ENCODE data around the gene IGF2BP2. TPM values are rescaled to one million over a fixed set of nuclear protein-coding genes. Genes with fewer than 3 reads are reported as not detected.
"Not testable (repeated sequence)": the region's sequence is repeated elsewhere in the genome, so short reads cannot be mapped to it uniquely, and the experiment has no call there.

Gene IGF2BP2
- total RNA-seq, 1 experiment from 2014 or later = 11.5 TPM

GRCh38 chr3:185838417-185838989 lies 13.7 kb upstream of the IGF2BP2 start:
- DNase-seq (ENCODE audit: extremely low read depth, low read depth) = not testable (repeated sequence)

DNA sequence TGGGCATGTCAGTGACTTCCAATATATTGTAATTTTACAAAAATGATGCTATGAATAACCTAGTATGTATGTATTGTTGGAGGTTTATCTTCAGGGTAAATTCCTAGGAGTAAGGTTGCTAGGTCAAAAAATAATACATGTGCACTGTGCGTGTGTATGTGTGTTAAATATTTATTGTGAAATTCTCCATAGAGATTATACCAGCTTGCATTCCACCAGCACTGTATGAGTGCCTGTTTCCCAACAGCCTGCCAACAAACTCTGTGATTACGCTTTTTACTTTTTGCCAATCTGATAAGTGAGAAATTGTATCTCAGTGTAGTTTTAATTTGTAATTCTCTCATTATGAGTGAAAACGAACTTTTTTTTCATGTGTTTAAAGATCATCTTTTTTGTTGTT lies 12.6 kb upstream of the IGF2BP2 start:
- no peak for DNase-seq (ENCODE audit: extremely low read depth, low read depth)

GRCh38 chr3:185831990-185832389 lies 7.1 kb upstream of the IGF2BP2 start:
- no peak for DNase-seq (ENCODE audit: extremely low read depth, low read depth)

DNA sequence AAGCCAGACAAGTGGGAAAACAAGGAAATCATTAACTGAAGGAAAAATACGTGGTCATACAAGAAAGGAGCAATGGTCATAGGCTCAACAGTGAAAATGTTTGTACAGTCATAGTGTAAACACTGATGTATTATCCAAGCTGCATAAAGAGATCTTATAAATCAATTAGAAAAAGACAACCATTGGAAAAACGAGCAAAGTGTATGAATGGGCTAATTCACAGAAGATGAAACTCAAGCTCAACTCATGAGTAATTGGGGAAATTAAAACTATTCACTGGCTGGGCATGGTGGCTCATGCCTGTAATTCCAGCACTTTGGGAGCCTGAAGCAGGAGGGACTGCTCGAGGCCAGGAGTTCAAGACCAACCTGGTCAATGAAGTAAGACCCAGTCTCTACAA lies 6.4 kb upstream of the IGF2BP2 start:
- DNase-seq (ENCODE audit: extremely low read depth, low read depth) = no peak

DNA sequence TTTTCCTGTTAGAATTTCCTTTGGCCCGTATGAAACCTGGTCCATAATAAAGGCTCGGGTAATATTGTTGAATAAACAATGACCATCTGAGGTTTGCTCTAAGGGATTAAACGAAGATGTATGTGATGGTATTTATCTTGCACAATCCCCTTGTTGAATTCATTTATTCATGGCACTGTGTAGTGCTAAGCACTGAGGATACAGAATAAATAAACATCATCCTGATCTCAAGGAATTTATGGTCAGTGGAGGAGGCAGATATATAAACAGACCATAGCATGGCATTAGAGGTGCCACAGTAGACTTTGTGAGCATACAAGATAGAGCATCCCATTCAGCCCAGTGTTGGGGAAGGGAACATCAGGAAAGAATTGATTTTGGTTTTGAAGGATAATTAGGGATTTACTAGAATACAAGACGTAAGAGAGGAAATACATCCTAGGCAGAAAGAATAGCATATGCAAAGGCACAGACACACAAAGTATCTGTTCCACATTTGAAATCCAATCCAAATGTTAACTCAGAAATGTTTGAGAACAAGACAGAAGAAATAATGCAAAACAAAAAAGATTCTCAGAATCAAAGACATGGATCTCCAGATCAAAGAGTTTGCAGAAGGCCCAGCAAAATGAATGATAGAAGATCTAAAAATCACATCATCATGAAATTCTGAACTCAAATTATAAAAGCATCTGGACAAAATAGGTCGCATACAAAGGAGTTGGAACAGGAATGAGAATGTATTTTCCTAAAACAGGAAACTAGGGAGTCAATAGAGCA lies 5.4 kb upstream of the IGF2BP2 start:
- DNase-seq (ENCODE audit: extremely low read depth, low read depth) = no peak

DNA sequence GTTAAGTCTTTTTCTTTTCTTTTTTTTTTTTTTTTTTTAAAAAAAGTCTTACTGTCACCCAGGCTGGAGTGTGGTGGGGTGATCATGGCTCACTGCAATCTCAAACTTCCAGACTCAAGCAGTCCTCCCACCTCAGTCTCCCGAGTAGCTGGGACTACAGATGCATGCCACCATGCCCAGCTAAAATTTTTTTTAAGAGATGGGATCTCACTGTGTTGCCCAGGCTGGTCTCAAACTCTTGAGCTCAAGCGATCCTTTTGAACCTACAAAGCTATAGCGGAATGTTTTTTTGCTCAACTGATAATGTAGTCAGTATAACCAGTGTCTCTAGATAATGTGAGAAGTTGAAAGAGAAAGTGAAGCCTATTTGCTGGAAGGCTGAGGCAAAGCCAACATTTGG lies 3.9 kb upstream of the IGF2BP2 start:
- DNase-seq (ENCODE audit: extremely low read depth, low read depth) = no peak

DNA sequence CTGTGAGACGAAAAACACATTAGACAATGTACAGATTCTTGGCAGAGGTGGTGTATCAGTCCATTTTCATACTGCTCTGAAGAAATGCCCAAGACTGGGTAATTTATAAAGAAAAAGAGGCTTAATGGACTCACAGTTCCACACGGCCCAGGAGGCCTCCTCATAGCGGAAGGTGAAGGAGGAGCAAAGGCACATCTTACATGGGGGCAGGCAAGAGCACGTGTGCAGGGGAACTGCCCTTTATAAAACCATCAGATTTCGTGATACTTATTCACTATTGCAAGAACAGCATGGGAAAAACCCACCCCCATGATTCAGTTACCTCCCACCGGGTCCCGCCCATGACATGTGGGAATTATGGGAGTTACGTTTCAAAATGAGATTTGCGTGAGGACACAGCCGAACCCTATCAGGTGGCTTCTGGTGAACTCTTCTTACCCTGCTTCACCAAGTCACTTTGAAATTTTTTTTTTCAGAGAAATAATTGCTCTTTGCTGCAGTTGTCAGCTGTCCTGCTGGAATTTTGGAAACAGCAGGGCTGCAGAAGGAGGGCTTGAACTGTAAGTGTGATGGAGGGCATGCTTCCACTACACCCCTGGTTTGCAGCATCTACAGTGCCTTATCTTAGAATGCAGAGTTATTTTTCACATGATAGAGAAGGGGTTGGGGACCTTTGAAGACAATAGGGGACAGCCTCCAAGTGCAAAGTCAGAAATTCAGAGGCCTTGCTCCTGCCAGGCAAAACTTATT lies 2.9 kb upstream of the IGF2BP2 start:
- DNase-seq (ENCODE audit: extremely low read depth, low read depth) = no peak

DNA sequence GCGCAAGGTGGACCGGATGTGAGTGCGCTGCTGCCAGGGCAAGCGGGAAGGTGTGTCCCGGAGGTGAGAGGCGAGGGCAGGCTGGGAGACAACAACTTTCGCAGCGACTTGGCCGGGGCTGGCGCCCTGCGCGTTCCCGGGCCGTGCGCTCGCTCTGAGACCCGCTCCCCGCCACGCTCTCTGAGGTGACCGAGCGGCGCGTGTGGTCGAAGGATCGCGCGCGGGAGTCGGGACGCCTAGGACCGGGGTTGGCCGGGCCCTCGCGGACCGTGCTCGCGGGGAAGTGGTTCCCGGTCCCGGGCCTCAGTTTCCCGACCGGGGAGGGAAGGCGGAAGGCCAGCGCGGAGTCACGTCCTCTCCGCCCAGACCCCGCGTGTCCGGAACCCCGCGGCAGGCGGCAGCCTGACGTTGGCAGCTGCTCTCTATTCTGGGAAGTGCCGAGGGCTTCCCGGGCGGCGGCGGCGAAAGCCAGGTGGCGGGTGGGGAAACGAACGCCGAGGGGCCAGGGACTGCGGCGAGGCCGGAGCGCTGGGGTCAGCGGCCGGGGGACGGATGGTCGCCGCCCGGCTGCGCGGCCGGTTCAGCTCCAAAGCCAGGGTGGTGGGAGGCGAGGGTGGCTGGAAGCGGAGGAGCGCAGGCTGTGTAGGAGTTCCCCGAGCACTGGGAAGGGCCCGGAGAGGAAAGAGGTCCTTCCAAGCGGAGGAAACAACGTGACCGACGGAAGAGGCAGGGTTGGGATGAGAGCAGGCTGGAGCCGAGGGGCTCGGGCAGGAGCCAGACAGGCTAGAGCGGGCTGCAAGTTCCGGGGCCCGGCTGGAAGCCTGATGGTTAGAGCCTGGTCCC lies 1.0 kb upstream of the IGF2BP2 start:
- DNase-seq (ENCODE audit: extremely low read depth, low read depth) = no peak

- DNase-seq (ENCODE audit: extremely low read depth, low read depth) = no peak
These were observed 514 bp downstream of the IGF2BP2 start for GRCh38 chr3:185824051-185825005.

GRCh38 chr3:185823078-185824044 lies 1.5 kb downstream of the IGF2BP2 start:
- DNase-seq (ENCODE audit: extremely low read depth, low read depth) = no peak

DNA sequence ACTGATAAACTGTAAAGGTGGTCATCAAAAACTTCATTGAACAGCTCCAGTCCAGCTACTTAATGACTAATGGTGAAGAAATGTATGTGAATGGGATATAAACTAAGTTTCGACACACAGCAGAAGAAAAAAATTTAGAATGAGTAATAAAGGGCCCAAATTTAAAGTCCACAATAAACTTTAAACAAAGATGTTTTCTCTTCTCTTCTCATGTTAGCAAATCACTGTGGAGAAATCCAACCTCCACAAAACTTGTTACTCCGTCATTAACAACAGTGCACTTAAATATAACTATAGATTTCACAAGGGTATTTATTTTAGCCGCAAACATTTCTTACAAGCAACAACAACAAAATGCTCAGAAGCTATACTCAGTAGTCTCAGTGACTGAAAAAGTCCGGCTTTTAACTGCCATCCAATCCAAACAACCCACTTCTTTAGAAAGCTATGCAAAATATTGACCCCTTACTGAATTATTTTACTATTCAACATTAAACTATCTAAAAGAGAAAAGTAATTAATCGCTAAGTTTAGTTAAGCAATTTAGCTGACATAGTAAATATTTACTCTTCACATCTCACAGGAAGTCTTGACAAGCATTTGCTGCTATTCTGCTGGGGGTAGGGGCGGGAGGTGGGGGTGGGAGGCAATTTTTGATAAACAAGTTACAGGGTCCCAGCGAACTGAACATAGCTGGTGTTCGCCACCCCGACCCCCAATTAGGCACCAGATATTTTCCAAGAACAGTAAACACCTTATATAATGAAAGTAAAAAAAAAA lies 2.4 kb downstream of the IGF2BP2 start:
- peak; percentile 58 for DNase-seq (ENCODE audit: extremely low read depth, low read depth)

- peak; percentile 48 for DNase-seq (ENCODE audit: extremely low read depth, low read depth)
These were observed 3.7 kb downstream of the IGF2BP2 start for GRCh38 chr3:185820973-185821758.

DNA sequence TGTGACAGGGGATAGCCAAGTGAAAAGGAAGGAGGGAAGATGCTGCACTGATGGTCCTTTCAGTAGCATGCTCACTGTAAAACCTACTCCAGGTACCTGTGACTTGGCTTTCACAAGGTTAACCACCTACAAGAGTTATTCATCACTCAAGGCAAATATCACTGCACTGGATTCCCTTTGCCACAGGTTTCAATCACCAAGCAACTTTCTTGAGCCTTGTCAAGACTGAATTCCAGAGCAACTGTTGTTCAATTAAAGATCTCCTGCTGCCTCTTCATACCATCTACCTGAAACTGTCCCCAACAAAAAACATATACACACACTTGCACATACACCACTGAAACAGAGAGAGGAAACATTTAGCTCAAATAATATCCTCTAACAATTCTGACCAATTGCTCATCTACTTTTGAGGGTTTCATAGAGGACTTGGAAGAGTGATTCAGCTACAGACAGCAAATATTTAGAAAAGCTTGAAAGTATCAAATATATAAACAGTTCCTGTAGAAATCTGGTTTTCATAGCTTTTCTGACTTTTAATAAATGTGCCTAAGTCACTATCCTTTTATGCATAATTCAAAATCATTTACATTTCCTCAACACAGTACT lies 6.5 kb downstream of the IGF2BP2 start:
- no peak for DNase-seq (ENCODE audit: extremely low read depth, low read depth)

DNA sequence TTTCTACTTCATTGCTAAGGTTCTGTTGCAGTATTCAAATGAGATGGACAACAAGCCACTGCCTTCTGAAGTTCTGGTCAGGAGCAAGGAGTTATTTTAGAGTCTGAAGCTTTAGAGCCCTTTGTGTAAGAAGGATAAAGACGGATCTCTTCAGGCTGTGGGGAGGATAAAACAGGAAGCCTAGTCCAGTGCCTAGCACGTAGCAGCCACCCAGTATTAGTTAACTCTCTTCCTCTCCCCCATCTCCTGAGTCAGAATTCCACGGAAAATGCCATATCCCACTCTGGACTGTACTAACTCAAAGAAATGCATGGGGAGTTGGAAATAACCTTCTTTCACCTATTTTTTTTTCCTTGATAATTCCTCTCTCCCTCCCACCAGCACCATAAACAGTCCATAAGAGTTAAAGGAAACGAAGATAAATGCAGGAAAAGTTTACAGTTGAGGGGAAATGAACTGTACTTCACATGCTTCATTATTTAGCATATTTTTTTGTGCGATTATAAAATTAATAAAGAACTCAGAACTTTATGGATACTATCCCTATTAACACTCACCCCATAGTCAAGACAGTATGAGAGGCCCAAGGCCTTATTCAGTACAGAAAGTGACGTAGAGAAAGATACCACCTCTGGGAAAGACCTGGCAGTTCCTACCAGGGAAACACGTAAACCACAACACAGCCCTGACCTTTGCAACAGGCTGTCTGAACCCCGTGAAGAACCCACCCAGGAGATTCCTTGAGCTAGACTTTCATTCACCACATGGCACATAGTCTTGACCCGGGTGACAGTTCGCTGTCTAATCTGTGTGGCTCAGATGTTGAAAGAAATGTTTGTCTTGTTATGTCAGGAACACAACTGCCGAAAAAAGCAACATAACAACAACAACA lies 9.2 kb downstream of the IGF2BP2 start:
- no peak for DNase-seq (ENCODE audit: extremely low read depth, low read depth)

GRCh38 chr3:185813691-185814215 lies 11.1 kb downstream of the IGF2BP2 start:
- no peak for DNase-seq (ENCODE audit: extremely low read depth, low read depth)
